Measurements from ENCODE around the gene OAS2.

The OAS2 gene

GRCh38 chr12:112974904-112975303, 3.4 kb upstream of the OAS2 start:
- no peak for TF ChIP-seq CTCF (IDR thresholded peaks at IDR 0.05; ENCODE audit: extremely low read depth, missing control alignments)
- DNase-seq (ENCODE audit: low spot score) = no peak

- DNase-seq (ENCODE audit: low spot score) = no peak
- no peak for TF ChIP-seq CTCF (IDR thresholded peaks at IDR 0.05; ENCODE audit: extremely low read depth, missing control alignments)
Measured at GRCh38 chr12:112977139-112977538, 1.2 kb upstream of the OAS2 start.

GRCh38 chr12:112977641-112978040, 678 bp upstream of the OAS2 start:
- DNase-seq (ENCODE audit: low spot score) = no peak
- TF ChIP-seq CTCF (IDR thresholded peaks at IDR 0.05; ENCODE audit: extremely low read depth, missing control alignments) = no peak

- TF ChIP-seq CTCF (IDR thresholded peaks at IDR 0.05; ENCODE audit: extremely low read depth, missing control alignments) = no peak
- peak; percentile 47 for DNase-seq (ENCODE audit: low spot score)
Measured at GRCh38 chr12:112979041-112979680, 842 bp downstream of the OAS2 start.

- DNase-seq (ENCODE audit: low spot score) = no peak
- TF ChIP-seq CTCF (IDR thresholded peaks at IDR 0.05; ENCODE audit: extremely low read depth, missing control alignments) = no peak
Measured at GRCh38 chr12:112980491-112981158, 2.3 kb downstream of the OAS2 start.

- no peak for TF ChIP-seq CTCF (IDR thresholded peaks at IDR 0.05; ENCODE audit: extremely low read depth, missing control alignments)
- no peak for DNase-seq (ENCODE audit: low spot score)
Measured at GRCh38 chr12:112985642-112986290, 7.4 kb downstream of the OAS2 start.

- no peak for DNase-seq (ENCODE audit: low spot score)
- TF ChIP-seq CTCF (IDR thresholded peaks at IDR 0.05; ENCODE audit: extremely low read depth, missing control alignments) = no peak
Measured at GRCh38 chr12:112986291-112986800, 8.0 kb downstream of the OAS2 start.

Measured in GM20000 (cell line).